GM19238 (cell line): ENCODE results near the gene CD209.
"Not testable (repeated sequence)": the region's sequence is repeated elsewhere in the genome, so short reads cannot be mapped to it uniquely, and the experiment has no call there.

Source experiments
- DNase-seq: peaks from one replicate; pipeline ENCODE4 v3.0.0; 2011; ENCODE audit warnings: low spot score; ENCODE audit not compliant: insufficient read length

Gene CD209

DNA sequence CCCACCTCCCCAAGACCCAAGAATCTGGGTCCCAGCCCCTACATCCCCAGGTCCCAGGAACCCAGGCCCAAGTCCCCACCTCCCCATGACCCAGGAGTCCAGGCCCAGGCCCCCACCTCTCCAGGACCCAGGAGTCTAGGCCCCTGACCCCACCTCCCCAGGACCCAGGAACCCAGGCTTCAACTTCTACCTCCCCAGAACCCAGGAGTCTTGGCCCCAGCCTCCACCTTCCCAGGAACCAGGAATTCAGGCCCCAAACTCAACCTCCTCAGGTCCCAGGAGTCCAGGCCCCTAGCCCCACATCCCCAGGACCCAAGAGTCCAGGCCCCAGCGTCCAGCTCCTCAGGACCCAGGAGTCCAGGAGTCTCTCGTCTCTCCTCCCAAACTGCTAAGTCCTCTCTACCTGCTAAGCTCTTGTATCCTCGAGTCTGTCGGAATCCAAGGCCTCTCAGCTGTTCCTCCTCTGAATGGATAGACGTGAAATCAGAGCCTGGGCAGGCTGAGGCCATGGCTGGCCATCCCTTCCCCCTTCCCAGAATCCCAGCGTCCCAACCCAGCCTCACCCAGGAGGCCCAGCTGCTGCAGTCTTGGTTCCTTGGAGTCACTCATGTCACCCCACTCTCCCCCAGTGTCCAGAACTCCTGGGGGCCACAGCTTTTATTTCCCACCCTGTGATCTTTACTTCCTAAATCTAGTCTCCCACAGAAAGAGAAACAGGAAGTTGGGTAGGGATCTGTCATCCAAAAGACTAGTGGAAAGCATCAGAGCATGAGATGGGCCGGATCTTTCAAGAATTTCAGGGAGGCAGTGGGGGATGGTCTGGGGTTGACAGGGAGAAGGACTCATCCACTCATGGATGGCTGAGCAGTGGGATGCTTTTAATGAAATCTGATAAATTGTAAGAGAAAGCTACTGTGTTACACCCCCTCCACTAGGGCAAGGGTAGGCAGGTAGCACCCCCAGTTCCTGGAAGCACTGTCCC lies at the start of gene CD209:
Gene CD209, minus strand, starts transcription at position 632 of the 982 bp plus-strand sequence. Its CDS starts 23 bp downstream, at position 609.
- no peak for DNase-seq

DNA sequence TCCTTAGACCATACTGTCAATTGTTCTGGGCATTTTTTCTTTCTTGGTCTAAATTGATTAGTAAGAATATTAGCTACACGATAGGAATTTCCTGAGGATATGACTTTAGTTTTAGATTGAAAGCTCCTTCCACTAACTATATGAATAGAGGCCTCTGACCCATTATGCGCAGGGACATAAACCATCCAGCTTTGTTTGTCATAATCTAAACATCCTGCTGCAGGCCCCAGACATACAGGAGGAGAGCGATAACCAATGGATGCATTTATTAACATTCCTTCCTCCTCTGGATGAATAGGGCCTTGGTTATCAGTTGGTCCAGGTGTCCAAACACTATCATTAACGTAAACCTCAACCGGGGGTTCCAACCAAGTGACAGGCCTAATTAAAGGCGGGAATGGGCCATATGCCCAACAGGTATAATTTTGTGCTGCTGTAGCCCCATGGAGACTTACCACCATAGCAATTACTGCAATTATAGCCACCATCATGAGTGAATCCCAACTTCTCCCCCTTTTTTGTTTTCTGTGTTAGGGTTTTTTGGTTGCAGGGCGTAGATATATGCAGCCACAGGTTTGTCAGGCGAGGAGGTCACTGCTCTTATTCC lies 48.3 kb upstream of the CD209 start:
- DNase-seq: no peak

GRCh38 chr19:7793493-7793892 lies 46.2 kb upstream of the CD209 start:
- DNase-seq: no peak

GRCh38 chr19:7792701-7793100 lies 45.4 kb upstream of the CD209 start:
- not testable (repeated sequence) for DNase-seq

- no peak for DNase-seq
Measured at GRCh38 chr19:7792281-7792680, 44.9 kb upstream of the CD209 start.

GRCh38 chr19:7790416-7790815 lies 43.1 kb upstream of the CD209 start:
- no peak for DNase-seq

- no peak for DNase-seq
Measured at GRCh38 chr19:7789447-7789846, 42.1 kb upstream of the CD209 start.

DNA sequence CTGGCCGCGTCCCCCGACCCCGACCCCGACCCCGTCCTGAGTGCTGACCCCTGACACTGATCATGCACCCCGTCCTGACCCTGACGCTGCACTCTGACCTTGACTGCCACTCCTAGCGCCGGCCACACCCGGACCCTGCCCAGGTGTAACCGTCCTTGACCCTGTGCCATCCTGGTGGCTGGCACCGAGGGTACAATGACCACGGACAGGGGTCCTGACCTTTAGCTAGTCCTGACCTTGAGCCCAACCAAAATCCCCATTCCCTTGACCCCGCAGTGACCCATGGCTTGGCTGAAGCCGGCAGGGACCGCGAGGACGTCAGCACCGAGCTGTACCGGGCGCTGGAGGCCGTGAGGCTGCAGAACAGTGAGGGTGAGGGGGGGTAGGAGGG lies 41.6 kb upstream of the CD209 start:
- no peak for DNase-seq

GRCh38 chr19:7788178-7788932 lies 41.0 kb upstream of the CD209 start:
- no peak for DNase-seq

GRCh38 chr19:7787602-7788177 lies 40.4 kb upstream of the CD209 start:
- DNase-seq: no peak

DNA sequence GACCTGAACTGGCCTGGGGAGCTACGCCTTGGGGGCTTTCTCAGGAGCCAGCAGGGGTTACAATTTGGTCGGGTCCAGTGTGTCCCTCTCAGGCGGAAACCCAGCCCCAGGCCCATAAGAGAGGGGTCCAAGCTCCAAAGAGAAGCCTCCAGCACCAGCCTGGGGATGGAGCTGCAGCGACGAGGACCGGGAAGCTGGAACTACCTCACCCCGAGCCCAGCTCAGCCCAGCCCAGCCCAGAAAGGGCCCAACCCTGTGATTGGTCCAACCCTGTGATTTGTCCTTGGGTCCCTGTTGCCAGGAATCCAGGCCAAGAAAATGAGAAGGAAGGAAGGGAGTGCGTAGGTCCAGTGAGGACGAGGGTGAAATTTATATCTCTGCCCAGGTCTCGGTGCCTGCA lies 39.8 kb upstream of the CD209 start:
- no peak for DNase-seq

DNA sequence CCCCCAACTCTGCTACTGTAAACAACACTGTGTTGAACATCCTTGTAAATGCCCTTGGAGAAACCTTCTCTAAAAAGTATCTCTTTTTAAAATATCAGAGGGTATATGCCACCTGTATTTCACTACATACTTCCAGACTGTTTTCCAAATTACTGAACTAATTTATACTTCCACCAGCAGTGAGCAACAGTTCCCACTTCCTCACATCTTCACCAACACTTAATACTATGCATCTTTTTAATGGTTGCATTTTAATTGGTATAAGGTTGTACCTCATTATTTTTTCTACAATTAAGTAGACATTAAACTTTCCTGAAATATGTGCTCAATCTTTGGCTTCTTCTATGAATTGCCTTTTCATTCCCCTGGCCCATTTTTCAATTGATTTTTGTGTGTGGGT lies 37.5 kb upstream of the CD209 start:
- DNase-seq: no peak

DNA sequence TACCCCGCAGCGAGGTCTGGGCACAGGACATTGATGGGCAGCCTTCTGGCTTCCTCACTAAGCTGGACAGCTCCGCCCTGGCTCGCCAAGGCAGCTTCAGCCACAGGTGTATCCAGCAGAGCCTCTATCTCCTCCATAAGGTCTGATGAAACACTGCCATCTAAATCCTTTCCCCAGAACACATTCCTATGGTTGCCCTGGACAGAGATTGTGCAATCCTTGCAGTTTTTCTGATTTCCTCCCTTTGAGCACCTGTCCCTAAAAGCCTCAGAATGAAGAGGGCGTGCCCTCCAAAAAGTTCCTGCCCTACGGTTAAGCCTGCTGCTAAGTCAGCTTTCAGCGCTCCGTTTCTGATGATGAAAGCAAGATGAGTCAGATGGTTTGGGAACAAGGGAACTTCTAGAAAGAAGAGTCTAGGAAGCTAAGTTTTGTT lies 36.7 kb upstream of the CD209 start:
- DNase-seq: no peak

DNA sequence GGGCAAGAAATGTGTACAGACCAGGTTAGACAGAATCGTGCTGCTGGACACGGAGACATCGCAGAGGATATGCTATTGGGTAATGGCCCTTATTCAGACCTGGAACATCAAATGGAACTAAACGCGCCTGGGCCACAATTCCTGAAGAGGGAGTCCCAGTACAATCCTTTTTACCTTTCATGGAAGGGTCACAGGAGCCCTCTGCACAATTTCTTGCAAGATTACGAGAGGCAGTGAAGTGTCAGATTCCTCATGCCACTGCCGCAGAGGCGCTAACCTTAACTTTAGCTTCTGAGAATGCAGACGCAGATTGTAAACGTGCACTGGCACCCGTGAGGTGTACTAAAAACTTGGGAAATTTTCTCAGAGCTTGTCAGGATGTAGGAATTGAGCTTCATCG lies 33.8 kb upstream of the CD209 start:
- DNase-seq: no peak

GRCh38 chr19:7779631-7780486 lies 32.5 kb upstream of the CD209 start:
- no peak for DNase-seq

DNA sequence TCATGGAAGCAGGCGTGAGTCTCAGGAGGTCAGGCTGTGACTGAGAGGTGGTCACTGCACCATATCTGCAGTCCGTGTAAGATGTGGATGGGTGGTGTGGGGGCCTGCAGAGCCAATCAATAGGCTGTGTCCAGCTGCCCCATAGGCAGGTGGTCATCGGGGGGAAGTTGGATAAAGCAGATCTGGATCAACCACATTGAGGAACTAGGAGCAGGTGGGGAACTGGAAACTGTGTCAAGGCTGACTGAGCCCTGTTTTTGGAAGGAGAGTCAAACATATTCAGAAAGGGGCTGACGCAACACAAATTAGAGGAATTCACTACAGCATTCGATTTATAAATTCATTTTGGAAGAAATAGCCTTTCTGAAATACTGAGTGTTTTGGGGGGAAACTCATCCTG lies 30.7 kb upstream of the CD209 start:
- no peak for DNase-seq

DNA sequence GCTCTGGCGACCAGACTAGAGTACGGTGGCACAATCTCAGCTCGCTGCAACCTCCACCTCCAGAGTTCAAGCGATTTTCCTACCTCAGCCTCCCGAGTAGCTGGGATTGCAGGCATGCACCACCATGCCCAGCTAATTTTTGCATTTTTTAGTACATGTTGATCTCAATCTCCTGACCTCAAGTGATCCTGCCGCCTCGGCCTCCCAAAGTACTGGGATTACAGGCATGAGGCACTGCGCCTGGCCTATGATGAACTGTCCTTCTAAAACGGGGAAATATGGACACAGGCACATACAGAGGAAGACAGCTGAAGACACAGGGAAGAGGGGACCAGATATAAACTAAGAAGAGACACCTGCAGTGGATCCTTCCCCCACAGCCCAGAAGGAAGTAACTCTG lies 28.4 kb upstream of the CD209 start:
- DNase-seq: no peak

DNA sequence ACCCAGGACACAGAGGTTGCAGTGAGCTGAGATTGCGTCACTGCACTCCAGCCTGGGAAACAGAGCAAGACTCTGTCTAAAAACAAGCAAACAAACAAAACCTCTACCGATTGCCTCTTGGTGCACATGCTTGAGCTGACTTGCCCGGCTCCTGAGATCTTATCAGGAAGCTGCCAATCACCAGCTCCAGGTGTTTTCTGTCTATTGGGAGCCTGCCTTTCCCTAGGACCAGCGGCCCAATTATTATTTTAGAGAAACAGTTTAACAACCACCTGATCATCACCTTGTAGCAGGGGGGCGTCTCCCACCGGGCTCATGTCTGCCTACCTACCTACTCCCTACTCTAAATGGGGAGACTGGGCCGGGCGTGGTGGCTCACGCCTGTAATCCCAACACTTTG lies 26.5 kb upstream of the CD209 start:
- DNase-seq: no peak

GRCh38 chr19:7772752-7773291 lies 25.5 kb upstream of the CD209 start:
- DNase-seq: peak; percentile 30

DNA sequence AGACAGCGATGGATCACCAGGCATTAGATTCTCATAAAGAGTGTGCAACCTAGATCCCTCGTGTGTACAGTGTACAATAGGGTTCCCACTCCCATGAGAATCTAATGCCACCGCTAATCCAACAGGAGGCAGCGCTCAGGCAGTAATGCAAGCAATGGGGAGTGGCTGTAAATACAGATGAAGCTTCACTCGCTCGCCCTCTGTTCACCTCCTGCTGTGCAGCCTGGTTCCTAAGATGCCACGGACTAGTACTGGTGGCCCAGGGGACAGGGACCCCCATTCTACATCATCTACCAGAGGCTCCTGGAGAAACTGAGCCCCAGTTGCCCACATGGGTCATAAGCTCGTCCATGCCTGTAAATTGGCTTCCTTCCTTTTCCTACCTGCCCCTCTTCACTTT lies 23.7 kb upstream of the CD209 start:
- DNase-seq: no peak
